ENCODE data around the gene CCDC188. TPM values are rescaled to one million over a fixed set of nuclear protein-coding genes. Genes with fewer than 3 reads are reported as not detected.

The CCDC188 gene
- total and polyA plus RNA-seq, 2 of the 13 experiments (the other 11 are each of a cell fraction or from before 2014, with no cell fraction given), result not detected

DNA sequence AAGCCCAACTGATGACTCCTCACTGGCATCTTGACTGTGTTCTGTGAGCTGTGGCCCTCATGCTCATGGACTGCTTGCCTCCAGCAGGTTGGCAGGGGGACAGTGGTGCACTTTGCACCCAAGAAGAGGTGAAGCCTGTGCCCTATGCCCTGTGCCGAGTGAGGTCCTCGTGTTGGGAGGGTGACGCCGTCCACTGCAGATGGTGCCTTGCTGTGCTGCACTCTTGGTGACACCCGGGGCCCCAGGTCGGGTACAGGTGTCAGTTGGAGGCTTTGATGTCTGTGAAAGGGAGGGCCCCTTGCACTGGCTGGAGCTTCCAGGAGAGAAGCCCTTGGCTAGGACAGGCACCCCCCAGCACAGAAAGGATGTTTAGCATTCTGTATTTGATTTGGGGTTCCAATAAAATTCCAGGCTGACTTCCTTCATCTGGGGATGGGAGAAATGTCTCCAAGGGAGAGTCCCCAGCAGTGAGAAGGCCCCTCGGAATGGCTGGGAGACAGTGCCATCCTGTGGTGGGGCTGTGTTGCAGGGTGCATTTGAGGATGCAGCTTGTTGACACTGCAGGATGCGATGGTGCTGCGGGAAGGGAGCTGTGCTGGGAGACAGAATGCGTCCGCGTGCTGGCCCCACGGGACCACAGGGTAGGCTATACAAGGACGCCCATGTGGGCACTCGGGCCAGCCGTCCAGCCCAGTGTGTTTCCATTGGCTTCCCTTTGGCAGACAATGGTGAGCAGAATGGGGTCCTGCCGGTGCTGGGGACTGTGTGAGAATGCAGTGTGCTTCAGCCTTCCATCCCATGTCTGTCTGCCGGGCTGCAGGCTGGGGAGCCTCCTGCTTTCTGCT lies 21.7 kb downstream of the CCDC188 start (continued):
- no peak for TF ChIP-seq CENPBD1 (CRISPR knock-in tag; IDR thresholded peaks at IDR 0.05; ENCODE audit: borderline replicate concordance, low read depth)
- peak; percentile 53; the same call in 1 of the 2 replicates for TF ChIP-seq ESRRA (CRISPR knock-in tag; IDR thresholded peaks at IDR 0.05; ENCODE audit: low read depth)
- TF ChIP-seq ZNF501 (CRISPR knock-in tag; IDR thresholded peaks at IDR 0.05), result no peak; the same call in 1 of the 2 replicates
- peak; percentile 40 for TF ChIP-seq SALL1 (CRISPR knock-in tag; IDR thresholded peaks at IDR 0.05)
- no peak for TF ChIP-seq SP4 (CRISPR knock-in tag; IDR thresholded peaks at IDR 0.05)
- TF ChIP-seq AKAP8 (CRISPR knock-in tag; IDR thresholded peaks at IDR 0.05), result peak; percentile 83; the same call in 1 of the 2 replicates
- peak; percentile 38; the same call in 1 of the 2 replicates for TF ChIP-seq BORCS8-MEF2B (CRISPR knock-in tag; IDR thresholded peaks at IDR 0.05)
- no peak for TF ChIP-seq ZNF660 (CRISPR knock-in tag; IDR thresholded peaks at IDR 0.05; ENCODE audit: borderline replicate concordance, low read depth)
- TF ChIP-seq, protein P1, sequence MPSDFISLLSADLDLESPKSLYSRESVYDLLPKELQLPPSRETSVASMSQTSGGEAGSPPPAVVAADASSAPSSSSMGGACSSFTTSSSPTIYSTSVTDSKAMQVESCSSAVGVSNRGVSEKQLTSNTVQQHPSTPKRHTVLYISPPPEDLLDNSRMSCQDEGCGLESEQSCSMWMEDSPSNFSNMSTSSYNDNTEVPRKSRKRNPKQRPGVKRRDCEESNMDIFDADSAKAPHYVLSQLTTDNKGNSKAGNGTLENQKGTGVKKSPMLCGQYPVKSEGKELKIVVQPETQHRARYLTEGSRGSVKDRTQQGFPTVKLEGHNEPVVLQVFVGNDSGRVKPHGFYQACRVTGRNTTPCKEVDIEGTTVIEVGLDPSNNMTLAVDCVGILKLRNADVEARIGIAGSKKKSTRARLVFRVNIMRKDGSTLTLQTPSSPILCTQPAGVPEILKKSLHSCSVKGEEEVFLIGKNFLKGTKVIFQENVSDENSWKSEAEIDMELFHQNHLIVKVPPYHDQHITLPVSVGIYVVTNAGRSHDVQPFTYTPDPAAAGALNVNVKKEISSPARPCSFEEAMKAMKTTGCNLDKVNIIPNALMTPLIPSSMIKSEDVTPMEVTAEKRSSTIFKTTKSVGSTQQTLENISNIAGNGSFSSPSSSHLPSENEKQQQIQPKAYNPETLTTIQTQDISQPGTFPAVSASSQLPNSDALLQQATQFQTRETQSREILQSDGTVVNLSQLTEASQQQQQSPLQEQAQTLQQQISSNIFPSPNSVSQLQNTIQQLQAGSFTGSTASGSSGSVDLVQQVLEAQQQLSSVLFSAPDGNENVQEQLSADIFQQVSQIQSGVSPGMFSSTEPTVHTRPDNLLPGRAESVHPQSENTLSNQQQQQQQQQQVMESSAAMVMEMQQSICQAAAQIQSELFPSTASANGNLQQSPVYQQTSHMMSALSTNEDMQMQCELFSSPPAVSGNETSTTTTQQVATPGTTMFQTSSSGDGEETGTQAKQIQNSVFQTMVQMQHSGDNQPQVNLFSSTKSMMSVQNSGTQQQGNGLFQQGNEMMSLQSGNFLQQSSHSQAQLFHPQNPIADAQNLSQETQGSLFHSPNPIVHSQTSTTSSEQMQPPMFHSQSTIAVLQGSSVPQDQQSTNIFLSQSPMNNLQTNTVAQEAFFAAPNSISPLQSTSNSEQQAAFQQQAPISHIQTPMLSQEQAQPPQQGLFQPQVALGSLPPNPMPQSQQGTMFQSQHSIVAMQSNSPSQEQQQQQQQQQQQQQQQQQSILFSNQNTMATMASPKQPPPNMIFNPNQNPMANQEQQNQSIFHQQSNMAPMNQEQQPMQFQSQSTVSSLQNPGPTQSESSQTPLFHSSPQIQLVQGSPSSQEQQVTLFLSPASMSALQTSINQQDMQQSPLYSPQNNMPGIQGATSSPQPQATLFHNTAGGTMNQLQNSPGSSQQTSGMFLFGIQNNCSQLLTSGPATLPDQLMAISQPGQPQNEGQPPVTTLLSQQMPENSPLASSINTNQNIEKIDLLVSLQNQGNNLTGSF (CRISPR knock-in tag; IDR thresholded peaks at IDR 0.05), result no peak; the same call in 1 of the 2 replicates
- no peak for TF ChIP-seq SMARCC2 (IDR thresholded peaks at IDR 0.05)
- no peak for TF ChIP-seq ZNF317 (CRISPR knock-in tag; IDR thresholded peaks at IDR 0.05)
- no peak for TF ChIP-seq SOX13 (IDR thresholded peaks at IDR 0.05)
- TF ChIP-seq SOX13 (CRISPR knock-in tag; conservative IDR thresholded peaks at IDR 0.05 in 1 of 2, IDR thresholded peaks at IDR 0.05 in 1 of 2), result 0 out of 4 replicates have a peak, but pooled peaks of 1 of the 2 experiments have one; percentile 2
- no peak for TF ChIP-seq MLLT10 (CRISPR knock-in tag; IDR thresholded peaks at IDR 0.05)
- TF ChIP-seq ZFP36L2 (CRISPR knock-in tag; IDR thresholded peaks at IDR 0.05), result no peak
- TF ChIP-seq ZNF7 (CRISPR knock-in tag; IDR thresholded peaks at IDR 0.05), result no peak
- TF ChIP-seq EED (CRISPR knock-in tag; IDR thresholded peaks at IDR 0.05), result no peak
- TF ChIP-seq ZNF550 (CRISPR knock-in tag; IDR thresholded peaks at IDR 0.05; ENCODE audit: borderline replicate concordance), result no peak
- 0 out of 2 replicates have a peak, but pooled peaks have one; percentile 23 for TF ChIP-seq ZBTB25 (CRISPR knock-in tag; IDR thresholded peaks at IDR 0.05)
- no peak for TF ChIP-seq GABPA (IDR thresholded peaks at IDR 0.05; ENCODE audit: low read depth, low read length)
- TF ChIP-seq GABPA (CRISPR knock-in tag; IDR thresholded peaks at IDR 0.05; ENCODE audit: low read depth), result no peak
- no peak for TF ChIP-seq ZNF691 (CRISPR knock-in tag; IDR thresholded peaks at IDR 0.05; ENCODE audit: borderline replicate concordance, low read depth)
- no peak for TF ChIP-seq ZNF333 (CRISPR knock-in tag; IDR thresholded peaks at IDR 0.05; ENCODE audit: borderline replicate concordance)
